Measurements from ENCODE around the gene DEGS2. TPM values are rescaled to one million over a fixed set of nuclear protein-coding genes. Genes with fewer than 3 reads are reported as not detected.

The DEGS2 gene
- total and polyA plus RNA-seq, 2 experiments from 2014 or later = 0.63 to 2.2 TPM

GRCh38 chr14:100155756-100156616 is 3.5 kb downstream of the DEGS2 start (continued):
- TF ChIP-seq ZNF462 (CRISPR knock-in tag; IDR thresholded peaks at IDR 0.05) (no peak), JUNB (IDR thresholded peaks at IDR 0.05; ENCODE audit: unreplicated experiment) (no peak), CTCF (conservative IDR thresholded peaks at IDR 0.05; ENCODE audit: low read depth in 2 of 2) (no peak), ZNF331 (CRISPR knock-in tag; IDR thresholded peaks at IDR 0.05; ENCODE audit: low read depth) (no peak), ZNF114 (CRISPR knock-in tag; IDR thresholded peaks at IDR 0.05) (no peak), ETS1 (IDR thresholded peaks at IDR 0.05) (no peak), EZH2 (IDR thresholded peaks at IDR 0.05; ENCODE audit: low read depth, unreplicated experiment) (no peak)
